BJ (cell line): ENCODE data around the gene ASMTL. TPM values are rescaled to one million over a fixed set of nuclear protein-coding genes. Genes with fewer than 3 reads are reported as not detected.

Experiments
- CTCF ChIA-PET: fragments of 350-600 bp; formaldehyde crosslinking; extraction: SDS; loops from one replicate; lab custom pipeline; 2021; ENCODE audit warnings: antibody characterized with exemption, inconsistent platforms; lab: Yijun Ruan, JAX
- POLR2A ChIA-PET: fragments of 300-600 bp; sonication (Branson Sonifier 250); formaldehyde crosslinking; extraction: SDS; loops from one replicate; lab custom pipeline; 2021; ENCODE audit warnings: antibody characterized with exemption; lab: Charles Lee
- DNase-seq: peaks from one replicate; pipeline ENCODE4 v3.0.0-alpha.2; 2011; ENCODE audit warnings: low read depth
- H3K27me3 ChIP-seq: 2 replicates; pipeline ENCODE4 v1.6.0; 2011; ENCODE audit warnings: low read length; ENCODE audit not compliant: control insufficient read depth, insufficient read depth
- H3K36me3 ChIP-seq: 2 replicates; pipeline ENCODE4 v1.5.1; 2011; ENCODE audit warnings: low read length; ENCODE audit not compliant: control insufficient read depth, insufficient read depth
- H3K4me3 ChIP-seq: 2 replicates; pipeline ENCODE4 v1.5.1; 2011; ENCODE audit warnings: low read depth, mild to moderate bottlenecking, control low read depth, low read length
- CTCF ChIP-seq: IDR thresholded peaks from 2 replicates; pipeline ENCODE4 v1.5.1; 2011; ENCODE audit warnings: low read depth, mild to moderate bottlenecking, control low read depth, inconsistent platforms, low read length, moderate library complexity; ENCODE audit not compliant: insufficient read depth
- polyA plus RNA-seq: library from polyadenylated mRNA; depleted of rRNA; stranded (reverse); fragments of >200 nt; gene quantifications from 2 replicates; pipeline ENCODE4 v1.2.3, GENCODE V29; 2011

The ASMTL gene
- polyA plus RNA-seq, 1 experiment: 33.7 TPM

GRCh38 chrX:1419545-1420355, 33.0 kb downstream of the ASMTL start:
- ChIA-PET POLR2A (no interaction called here), CTCF (no interaction called here)
- peaks cover 17% of the 10 kb centered on the region for H3K36me3 ChIP-seq

GRCh38 chrX:1418901-1419544, 33.7 kb downstream of the ASMTL start:
- Histone ChIP-seq H3K36me3 (peaks cover 17% of the 10 kb centered on the region), H3K27me3 (no peaks in the 10 kb centered on the region), H3K4me3 (no peak overlapping the region)
- TF ChIP-seq CTCF: no peak
- DNase-seq: no peak
- POLR2A ChIA-PET: no interaction called here
- CTCF ChIA-PET: no interaction called here

More at GRCh38 chrX:1419545-1420355, 33.0 kb downstream of the ASMTL start:
- DNase-seq: no peak
- H3K4me3 ChIP-seq: no peak overlapping the region
- no peaks in the 10 kb centered on the region for H3K27me3 ChIP-seq
- TF ChIP-seq CTCF: no peak

- DNase-seq: no peak
- no peak for TF ChIP-seq CTCF
- Histone ChIP-seq H3K27me3 (no peaks in the 10 kb centered on the region), H3K36me3 (peaks cover 17% of the 10 kb centered on the region), H3K4me3 (no peak overlapping the region)
- CTCF ChIA-PET: no interaction called here
- POLR2A ChIA-PET: no interaction called here
Measured at GRCh38 chrX:1417921-1418771, 34.6 kb downstream of the ASMTL start.

- Histone ChIP-seq H3K36me3 (peaks cover 17% of the 10 kb centered on the region), H3K4me3 (no peak overlapping the region), H3K27me3 (no peaks in the 10 kb centered on the region)
- no peak for DNase-seq
- CTCF ChIA-PET: no interaction called here
- TF ChIP-seq CTCF: no peak
- POLR2A ChIA-PET: no interaction called here
Measured at GRCh38 chrX:1416965-1417760, 35.5 kb downstream of the ASMTL start.
